Neuron (in vitro differentiated cells): ENCODE results near the gene FSIP1.

ENCODE experiments used
- H2AFZ ChIP-seq: one replicate; pipeline ENCODE4 v1.6.1; 2013; ENCODE audit warnings: low read depth, mild to moderate bottlenecking, inconsistent platforms, low read length, moderate library complexity
- H3K27me3 ChIP-seq: one replicate; pipeline ENCODE4 v1.6.1; 2013; ENCODE audit warnings: low read length; ENCODE audit not compliant: insufficient read depth
- H3K36me3 ChIP-seq: one replicate; pipeline ENCODE4 v1.6.1; 2013; ENCODE audit warnings: low read length; ENCODE audit not compliant: insufficient read depth
- H3K4me1 ChIP-seq: one replicate; pipeline ENCODE4 v1.6.1; 2013; ENCODE audit warnings: low read length; ENCODE audit not compliant: insufficient read depth
- H3K4me3 ChIP-seq: 2 replicates; pipeline ENCODE4 v1.5.1; 2013; ENCODE audit warnings: mild to moderate bottlenecking, low read length, moderate library complexity
- H3K9me3 ChIP-seq: one replicate; pipeline ENCODE4 v1.6.1; 2013; ENCODE audit warnings: low read length

The FSIP1 gene

GRCh38 chr15:39639037-39639436 lies 143.6 kb downstream of the FSIP1 start:
- no peak overlapping the region for H3K4me3 ChIP-seq
- H3K9me3 ChIP-seq: no peaks in the 10 kb centered on the region
- H3K36me3 ChIP-seq: no peaks in the 10 kb centered on the region
- no peak overlapping the region for H2AFZ ChIP-seq
- peaks cover 33% of the 10 kb centered on the region for H3K4me1 ChIP-seq
- H3K27me3 ChIP-seq: no peaks in the 10 kb centered on the region

- no peak overlapping the region for H2AFZ ChIP-seq
- H3K4me3 ChIP-seq: no peak overlapping the region
- no peaks in the 10 kb centered on the region for H3K27me3 ChIP-seq
- H3K9me3 ChIP-seq: no peaks in the 10 kb centered on the region
- H3K36me3 ChIP-seq: no peaks in the 10 kb centered on the region
- peaks cover 32% of the 10 kb centered on the region for H3K4me1 ChIP-seq
These were observed 144.6 kb downstream of the FSIP1 start for GRCh38 chr15:39638041-39638440.

- no peaks in the 10 kb centered on the region for H3K36me3 ChIP-seq
- peaks cover 2% of the 10 kb centered on the region for H3K4me1 ChIP-seq
- H3K4me3 ChIP-seq: no peak overlapping the region
- H3K27me3 ChIP-seq: no peaks in the 10 kb centered on the region
- peaks cover 3% of the 10 kb centered on the region for H3K9me3 ChIP-seq
- H2AFZ ChIP-seq: no peak overlapping the region
These were observed 151.3 kb downstream of the FSIP1 start for GRCh38 chr15:39631357-39631756.

- no peak overlapping the region for H3K4me3 ChIP-seq
- H3K27me3 ChIP-seq: no peaks in the 10 kb centered on the region
- peaks cover 5% of the 10 kb centered on the region for H3K9me3 ChIP-seq
- H2AFZ ChIP-seq: no peak overlapping the region
- H3K36me3 ChIP-seq: no peaks in the 10 kb centered on the region
- H3K4me1 ChIP-seq: peaks cover 2% of the 10 kb centered on the region
These were observed 152.7 kb downstream of the FSIP1 start for GRCh38 chr15:39629906-39630305.

GRCh38 chr15:39629371-39629770 lies 153.3 kb downstream of the FSIP1 start:
- Histone ChIP-seq H3K4me1 (peaks cover 2% of the 10 kb centered on the region), H3K27me3 (no peaks in the 10 kb centered on the region), H3K4me3 (no peak overlapping the region), H3K9me3 (peaks cover 5% of the 10 kb centered on the region), H2AFZ (no peak overlapping the region), H3K36me3 (no peaks in the 10 kb centered on the region)

GRCh38 chr15:39628546-39629257 lies 153.9 kb downstream of the FSIP1 start:
- Histone ChIP-seq H3K36me3 (no peaks in the 10 kb centered on the region), H3K9me3 (peaks cover 5% of the 10 kb centered on the region), H3K4me3 (no peak overlapping the region), H2AFZ (no peak overlapping the region), H3K4me1 (peaks cover 2% of the 10 kb centered on the region), H3K27me3 (no peaks in the 10 kb centered on the region)

GRCh38 chr15:39628144-39628508 lies 154.5 kb downstream of the FSIP1 start:
- Histone ChIP-seq H3K27me3 (no peaks in the 10 kb centered on the region), H2AFZ (no peak overlapping the region), H3K36me3 (no peaks in the 10 kb centered on the region), H3K4me3 (no peak overlapping the region), H3K9me3 (peaks cover 5% of the 10 kb centered on the region), H3K4me1 (peaks cover 2% of the 10 kb centered on the region)

- Histone ChIP-seq H2AFZ (no peak overlapping the region), H3K9me3 (peaks cover 5% of the 10 kb centered on the region), H3K4me1 (peaks cover 2% of the 10 kb centered on the region), H3K27me3 (no peaks in the 10 kb centered on the region), H3K36me3 (no peaks in the 10 kb centered on the region), H3K4me3 (no peak overlapping the region)
These were observed 155.0 kb downstream of the FSIP1 start for GRCh38 chr15:39627451-39628143.

- Histone ChIP-seq H3K4me3 (no peak overlapping the region), H3K9me3 (peaks cover 5% of the 10 kb centered on the region), H3K4me1 (no peaks in the 10 kb centered on the region), H3K27me3 (no peaks in the 10 kb centered on the region), H2AFZ (no peak overlapping the region), H3K36me3 (no peaks in the 10 kb centered on the region)
These were observed 156.8 kb downstream of the FSIP1 start for GRCh38 chr15:39625856-39626255.

GRCh38 chr15:39625451-39625850 lies 157.2 kb downstream of the FSIP1 start:
- Histone ChIP-seq H3K4me3 (no peak overlapping the region), H2AFZ (no peak overlapping the region), H3K9me3 (peaks cover 5% of the 10 kb centered on the region), H3K36me3 (no peaks in the 10 kb centered on the region), H3K4me1 (no peaks in the 10 kb centered on the region), H3K27me3 (no peaks in the 10 kb centered on the region)

GRCh38 chr15:39624806-39625205 lies 157.8 kb downstream of the FSIP1 start:
- Histone ChIP-seq H3K36me3 (no peaks in the 10 kb centered on the region), H3K27me3 (no peaks in the 10 kb centered on the region), H3K9me3 (peaks cover 5% of the 10 kb centered on the region), H2AFZ (no peak overlapping the region), H3K4me1 (no peaks in the 10 kb centered on the region), H3K4me3 (no peak overlapping the region)

GRCh38 chr15:39623529-39623931 lies 159.1 kb downstream of the FSIP1 start:
- Histone ChIP-seq H3K9me3 (peaks cover 5% of the 10 kb centered on the region), H3K4me3 (no peak overlapping the region), H3K36me3 (no peaks in the 10 kb centered on the region), H3K4me1 (no peaks in the 10 kb centered on the region), H3K27me3 (no peaks in the 10 kb centered on the region), H2AFZ (no peak overlapping the region)

- no peak overlapping the region for H3K4me3 ChIP-seq
- no peaks in the 10 kb centered on the region for H3K27me3 ChIP-seq
These were observed 159.8 kb downstream of the FSIP1 start for GRCh38 chr15:39622660-39623516.

More at GRCh38 chr15:39622660-39623516, 159.8 kb downstream of the FSIP1 start:
- peaks cover 5% of the 10 kb centered on the region for H3K9me3 ChIP-seq
- no peaks in the 10 kb centered on the region for H3K4me1 ChIP-seq
- H2AFZ ChIP-seq: no peak overlapping the region
- H3K36me3 ChIP-seq: no peaks in the 10 kb centered on the region
